Tongue (tissue), 2 donors: Measurements from ENCODE around the gene RGS17. TPM values are rescaled to one million over a fixed set of nuclear protein-coding genes. Genes with fewer than 3 reads are reported as not detected.

Experiments
- DNase-seq: peaks from one replicate; pipeline ENCODE4 v3.0.0-alpha.2; 2015
- total RNA-seq: library from RNA; depleted of rRNA; stranded (reverse); fragments of >200 nt; gene quantifications from one replicate; pipeline ENCODE4 v1.2.3, GENCODE V29; 2014

The RGS17 gene
- total RNA-seq, 1 donor from 2014 or later: 1.0 TPM

DNA sequence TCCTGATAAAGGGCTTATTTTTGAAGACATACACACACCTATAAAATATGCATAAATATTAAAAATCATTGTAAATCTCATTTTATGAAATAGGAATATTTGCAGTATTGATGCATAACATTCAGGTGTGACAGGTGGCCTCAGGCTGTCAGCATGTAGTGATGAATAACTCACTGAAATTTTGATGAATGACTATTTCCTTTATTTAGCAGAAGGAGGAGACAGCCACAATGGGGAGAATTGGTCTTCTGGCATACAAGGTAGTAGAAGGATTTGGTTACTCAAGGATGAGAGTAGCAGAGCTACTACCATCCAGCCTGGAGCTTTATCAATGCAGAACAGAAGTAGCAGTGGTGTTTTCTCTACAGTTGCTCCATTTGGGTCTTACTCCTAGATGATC is 47.2 kb downstream of the RGS17 start:
- no peak for DNase-seq

GRCh38 chr6:153081914-153082313 is 49.2 kb downstream of the RGS17 start:
- no peak for DNase-seq

- DNase-seq: no peak
Observed at GRCh38 chr6:153076431-153076830, 54.7 kb downstream of the RGS17 start.

DNA sequence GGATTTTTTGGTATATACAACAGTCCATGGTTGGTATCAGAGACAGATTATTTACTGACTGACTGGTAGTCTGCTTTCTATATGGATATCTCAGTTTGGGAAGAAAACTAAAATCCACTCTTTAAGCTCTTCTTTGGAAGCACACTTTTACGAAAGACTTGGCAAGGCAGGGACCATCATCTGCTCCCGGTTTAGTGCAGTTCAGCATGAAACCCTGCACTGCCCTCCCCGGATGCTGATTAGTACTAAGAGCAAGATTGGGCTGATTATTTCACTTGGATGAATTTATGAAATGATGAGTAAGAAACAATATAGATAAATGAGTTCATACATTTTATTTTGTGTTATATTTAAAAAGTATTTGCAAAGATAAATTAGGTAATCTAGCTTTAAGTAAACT is 56.3 kb downstream of the RGS17 start:
- DNase-seq: no peak

- DNase-seq: no peak
Observed at GRCh38 chr6:153073841-153074240, 57.2 kb downstream of the RGS17 start.

- DNase-seq: no peak
Observed at GRCh38 chr6:153070756-153071155, 60.3 kb downstream of the RGS17 start.

DNA sequence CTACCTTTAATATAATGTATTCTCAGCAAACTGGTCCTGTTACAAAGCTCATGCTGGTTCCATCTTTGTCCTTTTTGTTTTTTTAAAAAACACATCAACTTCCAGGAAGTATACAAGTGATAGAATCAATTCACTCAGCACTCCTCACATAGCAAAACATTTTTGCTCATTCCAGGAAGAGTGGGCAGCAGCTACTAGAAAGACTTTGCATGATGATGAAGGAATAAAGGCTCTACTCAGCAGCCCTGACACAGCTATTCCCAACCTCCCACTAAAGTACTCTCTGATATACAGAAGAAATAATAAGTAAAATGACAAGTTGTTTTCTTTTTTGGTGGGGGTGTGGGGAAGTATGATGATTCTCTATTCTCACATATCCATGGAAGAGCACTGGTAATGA is 61.2 kb downstream of the RGS17 start:
- DNase-seq: no peak

DNA sequence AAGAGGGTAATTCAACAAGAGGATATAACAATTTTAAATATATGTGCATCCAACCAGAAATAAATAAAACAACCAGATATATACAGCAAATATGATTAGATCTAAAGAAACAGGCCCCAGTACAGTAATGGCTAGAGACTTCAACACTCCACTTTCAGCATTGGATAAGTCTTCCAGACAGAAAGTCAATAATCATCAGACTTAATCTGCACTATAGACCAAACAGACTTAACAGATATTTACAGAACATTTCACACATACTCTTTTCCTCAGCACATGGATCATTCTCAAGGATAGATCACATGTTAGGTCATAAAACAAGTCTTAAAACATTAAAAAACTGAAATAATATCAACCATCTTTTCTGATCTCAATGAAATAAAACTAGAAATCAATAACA is 65.9 kb downstream of the RGS17 start:
- DNase-seq: no peak

- DNase-seq: no peak
Observed at GRCh38 chr6:153063936-153064335, 67.1 kb downstream of the RGS17 start.

GRCh38 chr6:153062516-153062915 is 68.6 kb downstream of the RGS17 start:
- no peak for DNase-seq

DNA sequence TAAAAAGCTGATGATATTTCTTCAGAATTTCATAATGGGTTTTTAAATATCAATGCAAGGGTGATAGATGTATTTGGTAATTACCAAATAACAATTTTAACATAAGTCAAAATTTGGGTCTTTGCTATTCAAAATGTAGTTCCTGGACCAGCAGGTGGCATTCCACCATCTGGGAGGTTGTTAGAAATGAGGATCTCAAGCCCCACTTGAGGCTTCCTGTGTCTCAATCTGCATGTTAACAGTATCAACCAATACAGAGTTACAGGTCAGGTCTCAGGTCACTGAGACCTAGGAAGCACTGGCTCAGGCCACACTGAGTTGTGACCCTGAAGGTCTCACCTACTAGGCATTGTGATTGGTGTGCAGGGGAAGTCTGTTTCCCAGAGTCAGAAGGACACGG is 71.3 kb downstream of the RGS17 start:
- no peak for DNase-seq

- no peak for DNase-seq
Observed at GRCh38 chr6:153059311-153059710, 71.8 kb downstream of the RGS17 start.

DNA sequence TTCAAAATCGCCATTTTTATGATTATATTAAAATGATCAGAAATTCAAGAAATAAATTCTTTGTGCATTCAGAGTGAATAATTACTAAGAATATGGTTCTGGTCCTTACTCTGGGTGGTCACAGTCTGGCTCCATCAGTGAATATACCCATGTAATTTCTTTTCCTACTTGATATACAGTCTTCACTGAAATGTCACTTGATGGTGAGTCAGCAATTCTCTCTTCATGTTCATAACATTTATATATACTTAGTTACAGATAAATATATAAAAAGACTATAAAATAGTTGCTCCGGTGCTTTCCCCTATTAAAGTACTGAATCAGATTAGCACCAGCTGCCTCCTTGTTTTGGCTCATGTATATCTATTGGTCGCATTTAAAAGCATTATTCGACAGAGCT is 72.2 kb downstream of the RGS17 start:
- DNase-seq: no peak

DNA sequence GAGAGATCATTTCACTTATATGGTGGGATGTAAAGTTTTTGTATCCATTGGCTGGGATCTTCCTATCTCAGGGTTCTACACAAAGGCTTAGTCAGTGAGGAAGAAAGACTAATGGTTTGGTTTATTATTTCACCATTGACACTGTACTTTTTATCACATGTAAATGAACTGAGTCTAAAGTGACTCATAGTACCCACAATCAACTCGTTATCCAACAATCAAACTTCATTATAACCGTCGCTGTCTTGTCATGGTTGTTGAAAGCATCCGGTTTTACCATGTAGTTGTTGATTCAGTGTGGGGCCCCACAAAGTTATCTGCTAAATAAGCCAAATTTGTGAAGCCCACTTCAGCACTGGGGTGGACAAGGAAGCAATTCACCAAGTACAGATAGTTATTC is 72.8 kb downstream of the RGS17 start:
- DNase-seq: no peak

DNA sequence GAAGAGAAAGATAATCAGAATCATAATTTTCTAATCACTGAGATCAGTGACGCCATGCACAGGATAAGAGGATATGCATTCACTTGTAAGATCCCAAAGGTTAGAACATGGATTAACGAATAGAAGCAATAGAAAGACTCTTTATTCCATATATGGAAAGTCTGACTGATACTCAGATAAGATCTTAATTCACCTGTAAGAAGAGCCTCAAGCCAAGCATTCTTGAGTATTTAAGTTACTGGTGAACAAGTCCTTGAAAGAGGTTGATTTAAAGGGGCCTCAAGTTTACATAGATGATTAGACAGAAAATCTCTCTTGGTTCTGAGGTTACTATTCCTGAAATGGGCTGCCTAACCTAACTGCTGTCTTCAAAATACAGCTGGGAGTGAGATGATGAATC is 74.8 kb downstream of the RGS17 start:
- DNase-seq: no peak

DNA sequence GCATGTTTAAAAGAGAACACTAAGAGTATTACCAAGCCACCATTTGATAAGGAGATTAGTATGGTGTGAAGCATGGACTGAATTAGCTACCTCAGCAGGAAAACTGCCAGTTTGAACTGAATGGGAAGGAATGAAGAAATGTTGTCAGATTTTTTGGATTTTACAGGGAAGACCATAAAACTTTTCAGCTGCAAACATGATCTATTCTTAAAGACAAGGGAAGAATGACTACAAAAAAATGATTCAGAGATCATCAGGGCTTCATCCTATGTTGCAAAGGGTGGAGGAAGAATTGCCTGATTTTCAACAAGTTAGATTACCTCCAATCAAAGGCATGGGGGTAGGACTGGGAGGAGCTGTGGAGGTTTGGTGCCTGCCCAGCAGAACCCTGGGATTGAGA is 79.3 kb downstream of the RGS17 start:
- no peak for DNase-seq

- no peak for DNase-seq
Observed at GRCh38 chr6:153048631-153049030, 82.5 kb downstream of the RGS17 start.

GRCh38 chr6:153047386-153047785 is 83.7 kb downstream of the RGS17 start:
- DNase-seq: no peak

DNA sequence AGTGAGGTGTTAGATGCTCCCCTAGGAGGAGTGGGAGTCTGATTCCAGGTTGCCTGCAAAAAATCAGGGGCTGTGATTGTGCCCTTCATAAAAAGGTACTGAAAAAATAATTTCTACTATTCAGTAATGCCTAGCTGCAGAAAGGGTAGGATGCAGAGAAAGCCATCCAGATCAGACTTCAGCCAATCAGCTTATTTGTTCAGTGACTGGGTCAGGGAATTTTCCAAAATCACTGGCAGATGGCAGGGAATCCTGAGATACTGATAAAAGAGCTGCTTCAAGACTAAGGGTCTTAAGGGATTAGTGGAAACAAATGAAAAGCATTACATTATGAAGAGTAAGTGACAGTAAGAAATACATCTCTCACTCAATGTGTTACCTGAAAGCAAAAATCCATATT is 85.8 kb downstream of the RGS17 start:
- no peak for DNase-seq

- DNase-seq: no peak
Observed at GRCh38 chr6:153044295-153044694, 86.8 kb downstream of the RGS17 start.

- DNase-seq: peak; percentile 15
Observed at GRCh38 chr6:153043719-153044118, 87.4 kb downstream of the RGS17 start.

DNA sequence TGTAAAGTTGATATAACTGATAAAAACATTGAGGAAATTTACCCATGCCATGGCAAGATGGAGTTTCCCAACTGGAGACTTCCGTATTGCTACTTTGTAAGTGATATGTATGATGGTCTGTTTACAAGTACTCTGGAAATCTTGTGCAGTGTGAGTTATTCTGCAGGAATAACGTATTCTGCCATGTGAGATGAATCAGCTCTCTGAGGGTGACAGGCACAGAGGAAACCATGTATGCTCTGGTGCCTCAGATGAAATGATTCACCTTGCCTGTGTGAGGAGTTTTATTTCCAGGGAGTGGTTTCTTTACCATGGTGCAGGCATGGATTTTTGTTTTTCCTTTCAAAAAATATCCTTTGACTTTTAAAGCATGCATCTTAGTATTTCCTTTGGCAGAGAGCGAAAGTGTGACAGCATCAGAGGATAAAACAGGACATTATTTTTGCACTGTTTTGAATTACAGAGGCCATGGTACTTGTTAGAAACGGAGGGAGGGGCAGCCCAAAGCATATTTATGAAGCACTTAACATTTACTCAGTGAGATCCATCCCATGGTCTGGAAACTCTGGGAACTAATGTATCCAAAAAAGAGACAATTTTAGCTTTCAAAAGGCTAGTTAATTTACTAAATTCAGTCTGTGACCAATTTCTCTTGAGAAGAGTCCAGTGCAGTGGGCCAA is 92.6 kb downstream of the RGS17 start:
- DNase-seq: no peak

GRCh38 chr6:153034139-153034538 is 96.9 kb downstream of the RGS17 start:
- no peak for DNase-seq

DNA sequence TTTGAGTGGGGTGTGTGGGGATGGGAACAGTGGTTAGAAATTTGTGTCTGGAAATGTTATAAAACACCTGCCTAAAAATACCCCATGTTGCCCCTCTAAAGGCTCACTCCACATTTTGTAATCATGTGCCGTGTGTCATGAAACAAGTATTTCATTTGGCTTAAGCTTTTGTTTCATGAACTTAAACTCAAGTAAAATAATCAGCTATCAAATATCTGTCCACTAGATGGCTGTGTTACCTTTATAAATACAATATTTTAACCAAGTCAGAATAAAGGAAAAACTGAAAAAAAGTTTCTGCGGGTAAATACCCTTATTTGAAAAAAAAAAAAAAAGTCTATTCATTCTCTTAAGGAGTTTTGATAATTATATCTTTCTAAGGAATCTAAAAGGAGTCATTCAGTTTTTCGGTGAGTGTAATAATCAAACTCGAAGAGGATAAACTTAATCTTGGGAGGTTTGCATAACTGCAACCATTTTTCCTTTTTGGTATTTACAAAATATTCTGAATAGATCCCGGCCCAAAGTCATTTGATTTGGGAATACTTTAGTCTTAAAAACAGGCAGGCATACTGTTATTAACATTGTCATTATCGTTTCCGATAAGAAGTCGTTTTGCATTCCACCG is 98.7 kb downstream of the RGS17 start:
- peak; percentile 48 for DNase-seq
